Activated CD4-positive, alpha-beta T cell treated with anti-CD3 and anti-CD28 coated beads, Interleukin-2, amount 10 ng/mL, durations not matched to agents 24 days and 14 days (primary cell): ENCODE results near the gene GMEB2. TPM values are rescaled to one million over a fixed set of nuclear protein-coding genes. Genes with fewer than 3 reads are reported as not detected.

Experiments used
- DNase-seq: peaks from one replicate; pipeline ENCODE4 v3.0.0; 2022
- H3K27ac Mint-ChIP-seq: one replicate; pipeline ENCODE4 v1.8.0; 2022; ENCODE audit warnings: mild to moderate bottlenecking, mixed read lengths
- H3K27me3 Mint-ChIP-seq: one replicate; pipeline ENCODE4 v1.8.0; 2022; ENCODE audit warnings: mixed read lengths
- H3K36me3 Mint-ChIP-seq: one replicate; pipeline ENCODE4 v1.8.0; 2022; ENCODE audit warnings: low read depth, mild to moderate bottlenecking, mixed read lengths
- H3K4me1 Mint-ChIP-seq: one replicate; pipeline ENCODE4 v1.8.0; 2021; ENCODE audit warnings: mixed read lengths
- H3K4me3 Mint-ChIP-seq: one replicate; pipeline ENCODE4 v1.8.0; 2022; ENCODE audit warnings: mild to moderate bottlenecking, moderate library complexity, mixed read lengths
- H3K9me3 Mint-ChIP-seq: one replicate; pipeline ENCODE4 v1.8.0; 2021; ENCODE audit warnings: mixed read lengths
- intact Hi-C: fragments of 100-400 bp; cut with micrococcal nuclease; formaldehyde crosslinking; loops from one replicate; pipeline ENCODE4 v1.15.1; 2023
- total RNA-seq: library from RNA; stranded (reverse); gene quantifications from 2 replicates; pipeline ENCODE4 v1.2.3, GENCODE V29; 2022

Gene GMEB2
- total RNA-seq, 1 donor from 2014 or later: 13.9 TPM

- Mint-ChIP-seq H3K36me3 (peaks cover 30% of the 10 kb centered on the region), H3K27ac (no peak overlapping the region), H3K4me3 (no peak overlapping the region), H3K4me1 (peaks cover 4% of the 10 kb centered on the region), H3K9me3 (no peaks in the 10 kb centered on the region), H3K27me3 (no peaks in the 10 kb centered on the region)
- intact Hi-C loops: no loop called here
- no peak for DNase-seq
These were observed 37.4 kb downstream of the GMEB2 start for GRCh38 chr20:63589261-63590217.

DNA sequence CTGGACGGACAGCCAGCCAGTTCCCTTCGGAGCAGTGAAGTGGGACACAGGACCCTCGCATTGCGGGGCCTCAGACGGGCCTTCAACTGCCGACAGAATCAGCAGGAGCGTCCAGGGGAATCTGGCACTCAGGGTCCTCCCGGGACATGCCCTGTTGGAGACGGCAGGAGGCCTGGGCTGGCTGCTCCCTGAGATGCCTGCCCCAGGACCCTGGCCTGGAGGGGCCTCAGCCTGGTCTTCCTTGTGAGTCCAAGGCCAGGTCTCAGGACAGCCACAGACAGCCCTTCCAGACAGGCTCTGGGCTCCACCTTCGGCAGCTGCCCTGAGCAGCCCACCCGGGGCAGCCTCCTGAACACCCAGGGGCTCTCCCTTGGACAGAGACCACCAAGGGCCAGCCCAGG, 38.3 kb downstream of the GMEB2 start:
- no peaks in the 10 kb centered on the region for H3K9me3 Mint-ChIP-seq
- H3K4me3 Mint-ChIP-seq: no peak overlapping the region
- no peak overlapping the region for H3K27ac Mint-ChIP-seq
- H3K4me1 Mint-ChIP-seq: peaks cover 4% of the 10 kb centered on the region
- peaks cover 3% of the 10 kb centered on the region for H3K27me3 Mint-ChIP-seq
- intact Hi-C loops: no loop called here
- no peak for DNase-seq
- peaks cover 30% of the 10 kb centered on the region for H3K36me3 Mint-ChIP-seq

DNA sequence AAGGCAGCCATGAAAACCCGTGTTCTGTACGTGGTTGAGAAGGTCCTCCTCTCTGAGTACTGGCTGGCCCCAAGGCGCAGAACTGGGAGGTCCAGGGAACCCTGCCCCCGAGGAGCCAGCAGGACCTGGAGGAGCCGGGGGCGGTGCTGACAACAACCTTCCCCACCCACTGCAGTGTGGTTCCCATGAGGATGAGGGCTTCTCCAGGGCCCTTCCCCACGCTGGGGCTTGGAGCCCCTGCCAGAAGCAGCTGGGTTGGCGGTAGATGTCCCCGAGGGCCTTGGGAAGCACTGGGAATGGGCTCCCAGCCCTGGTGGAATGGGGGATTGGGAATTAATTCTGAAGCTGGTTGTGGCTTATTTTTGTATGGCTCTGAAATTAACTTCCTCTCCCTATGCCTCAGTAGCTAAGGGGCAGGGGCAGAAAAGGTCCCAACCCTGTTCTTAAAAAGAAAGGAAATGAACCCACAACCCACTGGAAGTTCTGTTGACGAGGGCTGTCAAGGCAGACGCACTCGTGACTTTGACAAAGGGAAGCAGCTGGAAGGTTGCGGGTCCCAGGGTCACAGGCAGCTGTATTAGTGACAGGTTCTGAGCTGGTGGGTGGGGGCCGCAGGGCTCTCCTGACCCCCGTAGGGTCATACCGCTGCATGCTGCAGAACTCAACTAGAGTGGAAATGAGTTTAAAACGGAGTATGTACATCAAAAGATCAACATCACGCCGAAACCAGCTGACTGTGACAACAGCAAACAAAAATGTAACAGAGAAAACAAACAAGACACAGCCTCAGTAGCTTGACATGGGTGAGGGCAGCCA, 38.9 kb downstream of the GMEB2 start:
- Mint-ChIP-seq H3K36me3 (peaks cover 23% of the 10 kb centered on the region), H3K4me3 (no peak overlapping the region), H3K27ac (no peak overlapping the region), H3K9me3 (no peaks in the 10 kb centered on the region), H3K27me3 (peaks cover 3% of the 10 kb centered on the region), H3K4me1 (peaks cover 4% of the 10 kb centered on the region)
- no peak for DNase-seq
- intact Hi-C loops: no loop called here

DNA sequence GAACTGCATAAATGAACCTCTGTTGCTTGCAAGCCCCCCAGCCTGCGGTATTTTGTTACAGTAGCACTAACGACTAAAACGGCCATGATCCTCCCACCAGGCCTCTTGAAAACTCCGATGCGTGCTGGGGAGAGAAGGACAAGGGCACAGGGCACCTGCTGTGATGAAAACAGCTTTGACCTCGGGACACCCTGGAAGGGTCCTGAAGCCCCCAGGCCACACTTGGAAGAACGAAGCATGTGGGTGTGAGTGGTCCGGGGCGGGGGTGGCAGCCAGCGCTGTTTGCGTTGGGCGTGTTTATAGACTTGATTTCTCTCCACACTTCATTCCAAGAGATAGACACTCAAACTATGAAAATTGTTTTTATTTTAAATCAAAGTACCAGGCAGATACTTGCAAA, 39.6 kb downstream of the GMEB2 start:
- no peak overlapping the region for H3K27ac Mint-ChIP-seq
- no peak overlapping the region for H3K4me3 Mint-ChIP-seq
- H3K4me1 Mint-ChIP-seq: peaks cover 4% of the 10 kb centered on the region
- no peaks in the 10 kb centered on the region for H3K9me3 Mint-ChIP-seq
- H3K36me3 Mint-ChIP-seq: peaks cover 22% of the 10 kb centered on the region
- DNase-seq: no peak
- intact Hi-C loops: no loop called here
- H3K27me3 Mint-ChIP-seq: peaks cover 3% of the 10 kb centered on the region

- Mint-ChIP-seq H3K9me3 (no peaks in the 10 kb centered on the region), H3K27ac (no peak overlapping the region), H3K4me3 (no peak overlapping the region), H3K36me3 (peaks cover 22% of the 10 kb centered on the region), H3K27me3 (peaks cover 3% of the 10 kb centered on the region), H3K4me1 (peaks cover 4% of the 10 kb centered on the region)
- intact Hi-C loops: no loop called here
- no peak for DNase-seq
These were observed 40.1 kb downstream of the GMEB2 start for GRCh38 chr20:63586797-63587196.

DNA sequence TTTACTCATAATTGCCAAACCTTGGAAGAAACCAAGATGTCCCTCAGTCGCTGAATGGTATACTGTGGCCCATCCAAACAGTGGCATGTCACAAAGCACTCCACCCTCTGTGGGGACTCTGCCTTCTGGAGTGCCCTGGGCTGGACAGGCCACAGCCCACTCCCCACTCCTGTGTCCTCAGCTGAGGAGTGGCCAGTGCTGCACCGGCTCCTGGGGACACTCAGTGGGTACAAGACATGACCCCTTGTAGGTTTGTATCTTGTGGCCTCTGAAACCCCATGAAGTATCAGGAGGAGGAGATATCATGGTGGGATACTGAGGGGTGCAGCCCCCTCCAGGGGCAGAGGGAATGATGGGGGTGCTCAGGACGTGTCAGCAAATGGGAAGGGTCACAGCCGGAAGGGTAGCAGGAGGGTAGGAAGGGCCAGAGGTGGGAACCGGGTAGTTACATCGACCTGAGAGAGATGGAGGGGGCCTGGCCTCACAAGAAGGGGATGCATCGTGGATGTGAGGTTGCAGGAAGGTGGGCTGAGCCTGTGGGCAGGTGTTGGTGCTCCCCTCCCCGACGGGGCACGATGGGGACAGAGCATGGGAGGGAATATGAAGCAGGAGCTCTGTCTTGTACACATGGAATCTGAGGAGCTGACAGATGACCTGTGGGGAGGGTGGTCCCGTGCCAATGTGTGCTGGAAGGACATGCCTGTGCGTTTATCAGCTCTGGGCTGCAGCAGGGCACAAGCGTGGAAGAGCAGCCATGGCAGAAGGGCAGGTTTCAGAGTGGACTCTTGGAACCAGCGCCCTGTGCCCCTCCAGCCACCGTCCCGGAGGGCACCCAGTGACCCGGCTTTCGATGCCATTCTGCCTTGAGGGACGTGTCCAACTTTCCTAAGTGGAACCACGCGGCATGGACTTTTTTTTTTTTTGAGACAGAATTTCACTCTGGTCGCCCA, 41.0 kb downstream of the GMEB2 start:
- Mint-ChIP-seq H3K27me3 (peaks cover 3% of the 10 kb centered on the region), H3K27ac (no peak overlapping the region), H3K4me3 (no peak overlapping the region), H3K9me3 (no peaks in the 10 kb centered on the region), H3K4me1 (peaks cover 4% of the 10 kb centered on the region), H3K36me3 (peaks cover 19% of the 10 kb centered on the region)
- DNase-seq: no peak
- intact Hi-C loops: no loop called here

DNA sequence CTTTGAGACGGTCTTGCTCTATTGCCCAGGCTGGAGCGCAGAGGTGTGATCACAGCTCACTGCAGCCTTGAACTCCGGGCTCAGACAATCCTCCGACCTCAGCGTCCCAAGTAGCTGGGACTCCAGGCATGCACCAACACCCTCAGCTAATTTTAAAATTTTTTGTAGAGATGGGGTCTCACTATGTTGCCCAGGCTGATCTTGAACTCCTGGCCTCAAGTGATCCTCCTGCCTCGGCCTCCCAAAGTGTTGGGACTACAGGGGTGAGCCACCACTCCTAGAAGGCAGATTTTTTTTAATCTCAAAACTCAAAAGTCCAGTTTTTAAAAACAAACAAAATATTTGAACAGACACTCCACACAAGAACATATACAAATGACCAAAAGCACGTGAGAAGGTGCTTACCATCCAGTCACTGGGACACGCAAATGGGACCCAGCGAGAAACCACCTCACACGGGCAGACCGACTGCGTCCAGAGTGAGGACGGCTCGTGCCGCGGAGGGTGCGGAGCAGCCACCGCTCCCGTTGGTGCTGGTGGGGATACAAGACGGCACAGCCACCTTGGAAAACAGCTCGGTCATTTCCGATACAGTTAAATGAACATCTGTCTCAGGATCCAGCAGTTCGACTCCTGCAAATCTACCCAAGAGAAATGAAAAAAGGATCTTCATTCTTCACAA, 44.4 kb downstream of the GMEB2 start:
- H3K4me3 Mint-ChIP-seq: no peak overlapping the region

GRCh38 chr20:63580796-63581461, 46.0 kb downstream of the GMEB2 start:
- H3K27me3 Mint-ChIP-seq: peaks cover 15% of the 10 kb centered on the region
- no peak overlapping the region for H3K4me3 Mint-ChIP-seq
- no peaks in the 10 kb centered on the region for H3K36me3 Mint-ChIP-seq
- DNase-seq: peak; percentile 91
- no peaks in the 10 kb centered on the region for H3K4me1 Mint-ChIP-seq
- H3K27ac Mint-ChIP-seq: no peak overlapping the region
- no peaks in the 10 kb centered on the region for H3K9me3 Mint-ChIP-seq
- intact Hi-C loops: no loop called here

More for the DNA sequence above, 44.4 kb downstream of the GMEB2 start:
- Mint-ChIP-seq H3K27me3 (peaks cover 9% of the 10 kb centered on the region), H3K4me1 (no peaks in the 10 kb centered on the region), H3K9me3 (no peaks in the 10 kb centered on the region), H3K36me3 (no peaks in the 10 kb centered on the region), H3K27ac (no peak overlapping the region)
- intact Hi-C loops: no loop called here
- DNase-seq: no peak

- Mint-ChIP-seq H3K36me3 (no peaks in the 10 kb centered on the region), H3K4me1 (no peaks in the 10 kb centered on the region), H3K4me3 (no peak overlapping the region), H3K27me3 (peaks cover 17% of the 10 kb centered on the region), H3K9me3 (no peaks in the 10 kb centered on the region), H3K27ac (no peak overlapping the region)
- intact Hi-C loops: no loop called here
- no peak for DNase-seq
These were observed 47.7 kb downstream of the GMEB2 start for GRCh38 chr20:63579017-63579694.

GRCh38 chr20:63578224-63579016, 48.5 kb downstream of the GMEB2 start:
- Mint-ChIP-seq H3K4me3 (no peak overlapping the region), H3K27me3 (peaks cover 14% of the 10 kb centered on the region), H3K9me3 (no peaks in the 10 kb centered on the region), H3K27ac (no peak overlapping the region), H3K4me1 (no peaks in the 10 kb centered on the region), H3K36me3 (no peaks in the 10 kb centered on the region)
- DNase-seq: no peak
- intact Hi-C loops: no loop called here

DNA sequence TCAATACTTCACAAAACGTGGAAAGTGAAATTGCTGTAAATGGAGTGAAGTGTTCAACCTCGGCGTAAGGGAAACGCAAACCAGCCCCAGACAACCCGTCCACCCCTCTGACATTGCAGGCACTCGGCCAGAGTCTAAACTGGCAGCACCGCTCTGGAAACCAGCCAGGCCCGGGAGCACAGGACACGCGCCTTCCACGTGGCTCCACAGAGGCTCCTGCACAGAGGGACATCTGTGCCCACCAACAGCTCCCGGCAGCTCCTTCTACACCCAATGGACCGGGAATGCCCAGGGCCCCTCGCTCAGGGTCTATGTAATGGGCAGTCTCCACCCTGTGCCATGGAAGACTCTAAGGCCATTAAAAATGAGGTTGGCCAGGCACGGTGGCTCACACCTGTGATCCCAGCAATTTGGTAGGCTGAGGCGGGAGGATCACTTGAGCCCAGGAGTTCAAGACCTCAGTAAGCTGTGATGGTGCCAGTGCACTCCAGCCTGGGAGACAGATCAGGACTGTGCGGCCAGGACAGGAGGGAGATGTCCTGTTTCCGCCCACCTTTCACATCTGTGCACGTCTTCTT, 49.5 kb downstream of the GMEB2 start:
- Mint-ChIP-seq H3K4me1 (no peaks in the 10 kb centered on the region), H3K4me3 (no peak overlapping the region), H3K36me3 (no peaks in the 10 kb centered on the region), H3K27me3 (peaks cover 14% of the 10 kb centered on the region), H3K27ac (no peak overlapping the region), H3K9me3 (no peaks in the 10 kb centered on the region)
- intact Hi-C loops: no loop called here
- no peak for DNase-seq
